ENCODE data around the gene GEMIN7.
A peak's percentile ranks its signal among the peaks of the same experiment; 100 is the strongest.

The GEMIN7 gene

GRCh38 chr19:45090034-45090433 is 11.0 kb downstream of the GEMIN7 start:
- no peak for DNase-seq (ENCODE audit: low read depth in 2 of 2)

- DNase-seq (ENCODE audit: low read depth in 2 of 2), result no peak
These were observed 11.5 kb downstream of the GEMIN7 start for GRCh38 chr19:45090606-45091005.

GRCh38 chr19:45091031-45091923 is 12.2 kb downstream of the GEMIN7 start:
- peak; percentile 84 to 95 for DNase-seq (ENCODE audit: low read depth in 2 of 2)

DNA sequence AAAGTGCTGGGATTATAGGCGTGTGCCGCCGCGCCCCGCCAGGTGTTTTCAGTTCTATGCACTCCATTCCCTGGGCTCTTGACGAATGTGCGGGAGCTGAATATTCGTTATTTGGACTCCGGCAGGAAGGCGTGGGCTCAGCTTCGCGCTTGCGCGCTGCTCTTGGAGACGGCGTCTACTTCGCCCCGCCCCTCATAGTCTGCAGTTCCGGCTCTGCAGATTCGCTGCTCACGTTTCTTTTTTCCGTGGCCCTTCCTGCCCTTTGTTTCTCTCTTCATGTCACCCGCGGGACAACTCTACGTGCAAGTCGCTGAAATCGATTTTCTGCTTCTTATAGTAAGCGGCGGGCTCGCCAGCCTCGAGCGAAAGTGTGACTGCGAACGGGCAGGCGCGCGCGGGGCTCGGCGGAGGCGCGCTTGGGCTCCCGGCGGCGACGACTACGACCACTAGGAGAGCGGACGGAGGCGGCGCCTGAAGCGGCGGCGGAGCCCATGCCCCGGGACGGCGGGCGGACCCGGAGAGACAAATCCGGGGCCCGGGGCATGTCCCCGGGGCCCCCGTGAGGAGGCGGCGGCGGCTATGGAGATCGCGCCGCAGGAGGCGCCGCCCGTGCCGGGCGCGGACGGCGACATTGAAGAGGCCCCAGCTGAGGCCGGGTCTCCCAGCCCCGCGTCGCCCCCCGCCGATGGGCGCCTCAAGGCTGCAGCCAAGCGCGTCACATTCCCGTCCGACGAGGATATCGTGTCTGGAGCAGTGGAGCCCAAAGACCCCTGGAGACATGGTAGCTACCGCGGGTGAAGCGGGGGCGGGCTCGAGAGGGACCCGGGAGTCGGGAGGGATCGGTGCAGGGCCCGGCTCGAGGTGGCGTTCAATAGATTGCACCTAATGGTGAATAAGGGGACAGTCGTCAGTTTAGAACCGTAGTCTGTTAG is 14.0 kb downstream of the GEMIN7 start, which contains the start of gene PPP1R37:
TSS of gene PPP1R37 (plus strand) at position 433 of the 932 bp plus-strand sequence. CDS start at position 580, 147 bp downstream.
- DNase-seq (ENCODE audit: low read depth in 2 of 2), result peak; percentile 79 to 80

- DNase-seq (ENCODE audit: low read depth in 2 of 2), result no peak
These were observed 15.1 kb downstream of the GEMIN7 start for GRCh38 chr19:45094137-45094536.

GRCh38 chr19:45094707-45095106 is 15.6 kb downstream of the GEMIN7 start:
- no peak for DNase-seq (ENCODE audit: low read depth in 2 of 2)

DNA sequence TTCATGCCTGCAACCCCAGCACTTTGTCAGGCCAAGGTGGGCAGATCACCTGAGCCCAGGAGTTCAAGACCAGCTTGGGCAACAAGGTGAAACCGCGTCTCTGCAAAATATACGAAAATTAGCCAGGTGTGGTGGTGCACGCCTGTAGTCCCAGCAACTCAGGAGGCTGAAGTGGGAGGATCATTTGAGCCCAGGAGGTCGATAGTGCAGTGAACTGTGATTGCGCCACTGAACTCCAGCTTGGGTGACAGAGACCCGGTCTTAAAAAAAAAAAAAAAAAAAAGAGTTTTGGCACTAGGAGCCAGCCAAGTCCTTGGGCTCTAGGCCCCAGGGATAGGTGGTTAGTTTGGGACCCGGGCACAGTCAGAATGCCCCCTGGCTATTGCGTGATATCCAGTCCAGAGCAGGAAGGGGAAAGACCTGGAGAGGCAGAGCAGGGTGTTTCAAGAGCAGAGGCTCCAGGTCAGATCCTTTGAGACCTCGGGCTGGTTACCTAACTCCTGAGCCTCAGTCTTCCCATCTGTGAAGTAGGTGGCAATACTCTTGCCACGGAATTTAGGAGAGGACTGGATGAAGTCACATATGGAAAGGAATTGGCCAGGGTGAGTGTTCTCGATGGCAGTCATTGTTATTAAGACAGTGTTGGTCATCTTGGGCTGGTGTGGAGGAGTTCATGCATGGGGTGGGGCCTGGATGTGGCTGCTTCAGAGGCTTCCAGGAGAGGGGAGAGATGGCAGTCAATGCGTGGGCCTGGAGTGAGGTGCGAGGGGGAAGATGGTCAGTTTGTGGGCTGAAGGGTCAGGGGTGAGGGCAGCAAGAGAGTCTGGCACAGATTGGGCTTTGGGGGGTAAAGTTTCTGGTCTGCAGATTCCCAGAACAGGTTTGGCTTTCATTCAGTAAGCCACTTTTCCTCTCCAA is 16.7 kb downstream of the GEMIN7 start:
- DNase-seq (ENCODE audit: low read depth in 2 of 2), result no peak

DNA sequence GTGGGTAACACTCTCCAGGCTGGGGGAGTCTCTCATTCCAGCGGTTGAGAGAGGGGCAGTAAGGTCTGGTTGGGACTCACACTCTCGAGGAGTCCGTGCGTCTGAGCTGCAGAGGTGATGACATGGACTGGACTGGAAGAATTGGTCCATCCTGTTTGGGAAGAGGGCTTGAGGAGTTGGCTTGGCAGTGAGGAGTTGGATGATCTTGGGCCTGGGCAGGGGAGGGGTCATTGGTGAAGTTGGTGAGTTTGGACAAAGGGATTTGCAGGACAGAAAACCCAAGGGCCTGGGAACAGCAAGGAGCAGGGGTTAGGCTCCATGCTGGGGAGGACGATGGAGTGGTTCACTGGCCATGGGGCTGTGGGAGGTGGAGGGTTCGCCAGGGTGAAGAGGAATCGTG is 17.6 kb downstream of the GEMIN7 start:
- no peak for DNase-seq (ENCODE audit: low read depth in 2 of 2)

DNA sequence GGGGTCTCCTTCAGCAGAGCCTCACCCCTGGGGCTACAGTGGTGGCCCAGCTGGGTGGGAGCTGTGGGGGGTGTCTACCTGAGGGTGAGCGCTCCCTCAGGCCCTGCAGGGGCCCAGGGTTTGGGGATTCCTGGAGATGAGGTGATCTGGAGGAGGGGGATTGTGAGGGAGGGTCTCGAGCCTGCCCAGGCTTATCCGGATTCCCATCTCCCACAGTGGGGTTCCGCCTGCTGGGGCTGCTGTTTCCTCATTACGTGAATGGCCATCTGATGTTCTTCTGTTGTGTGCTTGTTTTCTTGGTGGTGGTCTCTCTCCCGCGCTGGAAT is 18.4 kb downstream of the GEMIN7 start:
- no peak for DNase-seq (ENCODE audit: low read depth in 2 of 2)

GRCh38 chr19:45097776-45098520 is 18.9 kb downstream of the GEMIN7 start:
- no peak for DNase-seq (ENCODE audit: low read depth in 2 of 2)

- DNase-seq (ENCODE audit: low read depth in 2 of 2), result no peak
These were observed 19.7 kb downstream of the GEMIN7 start for GRCh38 chr19:45098521-45099466.

DNA sequence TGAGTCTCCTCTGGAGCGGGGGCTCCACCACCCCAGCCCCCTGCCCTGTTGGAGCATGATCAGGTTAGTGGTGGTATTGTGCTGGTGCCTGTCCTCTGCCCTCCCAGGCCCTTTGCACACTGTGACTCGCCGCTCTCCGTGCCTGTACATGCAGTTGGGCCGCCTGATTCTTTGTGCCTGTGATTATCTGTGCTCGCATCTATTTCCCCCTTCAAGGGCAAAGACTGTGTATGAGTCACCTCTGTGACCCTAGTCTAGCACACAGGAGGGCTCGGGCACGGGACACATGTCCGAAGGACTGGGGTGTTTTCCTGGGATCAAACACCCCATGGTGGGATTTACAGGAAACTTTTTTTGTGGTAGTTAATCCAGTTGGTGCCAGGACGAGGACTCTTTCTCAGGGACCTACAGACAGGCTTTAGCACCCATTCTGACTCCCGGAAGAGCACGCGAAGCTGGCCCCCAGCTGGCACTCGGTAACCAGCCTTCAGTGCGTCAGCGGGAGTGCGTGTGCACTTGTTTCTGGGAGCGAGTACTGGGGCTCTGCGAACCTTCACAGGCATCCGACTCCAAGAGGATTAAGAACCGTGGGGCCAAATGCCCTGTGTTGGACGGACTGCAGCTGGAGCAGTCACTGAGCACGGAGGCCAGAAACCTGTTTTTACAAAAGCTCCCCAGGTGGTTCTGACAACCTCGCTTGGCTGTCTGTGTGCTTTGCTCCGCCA is 20.6 kb downstream of the GEMIN7 start:
- no peak for DNase-seq (ENCODE audit: low read depth in 2 of 2)

- DNase-seq (ENCODE audit: low read depth in 2 of 2), result no peak
These were observed 21.1 kb downstream of the GEMIN7 start for GRCh38 chr19:45100201-45100600.

DNA sequence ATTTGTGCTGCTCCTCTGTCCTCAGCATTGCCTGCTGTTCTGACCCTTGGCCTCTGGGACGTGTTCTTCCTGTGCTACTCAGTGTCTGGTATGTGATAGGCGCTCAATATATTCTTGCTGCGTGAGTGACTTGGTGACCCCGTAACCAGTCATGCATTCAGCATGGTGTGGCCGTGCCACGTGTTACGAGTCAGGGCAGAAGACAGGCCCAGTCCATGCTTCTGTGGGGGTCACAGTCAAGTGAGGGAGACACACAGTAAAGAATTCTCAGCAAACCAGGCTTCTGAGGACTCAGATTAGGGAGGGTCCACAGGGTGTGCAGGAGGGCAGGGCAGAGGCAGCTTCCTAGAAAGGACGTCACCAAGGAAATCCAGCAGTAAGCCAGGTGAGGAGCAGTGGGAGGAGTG is 21.8 kb downstream of the GEMIN7 start:
- no peak for DNase-seq (ENCODE audit: low read depth in 2 of 2)

GRCh38 chr19:45101806-45102205 is 22.7 kb downstream of the GEMIN7 start:
- DNase-seq (ENCODE audit: low read depth in 2 of 2), result no peak

DNA sequence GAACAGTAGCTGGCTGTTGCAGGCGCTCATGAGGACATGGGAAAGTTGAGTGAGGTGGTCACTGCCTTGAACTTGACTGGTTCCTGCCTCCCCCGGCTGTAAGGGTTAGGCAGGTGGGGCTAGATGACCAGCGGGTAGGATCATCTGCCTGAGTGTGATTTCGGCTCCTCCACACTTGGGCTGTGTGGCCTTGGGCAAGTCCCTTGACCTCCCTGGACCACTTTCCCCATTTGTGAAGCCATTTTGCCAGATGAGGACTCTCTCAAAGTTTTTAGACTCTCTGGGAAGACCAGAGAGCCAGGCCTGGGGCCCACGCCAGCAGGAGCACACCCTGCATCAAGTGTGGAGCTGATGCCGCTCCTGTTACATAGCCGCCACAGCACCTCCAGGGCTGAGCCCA is 23.4 kb downstream of the GEMIN7 start:
- no peak for DNase-seq (ENCODE audit: low read depth in 2 of 2)

DNA sequence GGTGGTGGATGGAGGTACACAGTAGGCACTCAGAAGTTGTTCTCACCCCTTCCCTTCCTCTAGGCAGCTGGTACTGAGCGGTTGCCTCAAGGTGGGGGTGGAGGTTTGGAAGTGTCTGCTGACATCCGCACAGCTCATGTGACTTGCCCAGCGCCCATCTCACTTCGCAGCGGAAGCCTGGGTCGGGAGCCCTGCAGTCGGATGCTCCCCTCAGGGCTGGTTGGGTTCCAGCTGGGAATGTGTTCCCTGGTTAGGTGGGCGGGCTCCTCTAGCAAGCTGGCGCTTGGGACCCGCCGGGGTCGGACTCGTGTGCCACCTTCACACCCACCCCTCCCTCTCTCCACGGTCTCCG is 24.1 kb downstream of the GEMIN7 start:
- DNase-seq (ENCODE audit: low read depth in 2 of 2), result no peak

DNA sequence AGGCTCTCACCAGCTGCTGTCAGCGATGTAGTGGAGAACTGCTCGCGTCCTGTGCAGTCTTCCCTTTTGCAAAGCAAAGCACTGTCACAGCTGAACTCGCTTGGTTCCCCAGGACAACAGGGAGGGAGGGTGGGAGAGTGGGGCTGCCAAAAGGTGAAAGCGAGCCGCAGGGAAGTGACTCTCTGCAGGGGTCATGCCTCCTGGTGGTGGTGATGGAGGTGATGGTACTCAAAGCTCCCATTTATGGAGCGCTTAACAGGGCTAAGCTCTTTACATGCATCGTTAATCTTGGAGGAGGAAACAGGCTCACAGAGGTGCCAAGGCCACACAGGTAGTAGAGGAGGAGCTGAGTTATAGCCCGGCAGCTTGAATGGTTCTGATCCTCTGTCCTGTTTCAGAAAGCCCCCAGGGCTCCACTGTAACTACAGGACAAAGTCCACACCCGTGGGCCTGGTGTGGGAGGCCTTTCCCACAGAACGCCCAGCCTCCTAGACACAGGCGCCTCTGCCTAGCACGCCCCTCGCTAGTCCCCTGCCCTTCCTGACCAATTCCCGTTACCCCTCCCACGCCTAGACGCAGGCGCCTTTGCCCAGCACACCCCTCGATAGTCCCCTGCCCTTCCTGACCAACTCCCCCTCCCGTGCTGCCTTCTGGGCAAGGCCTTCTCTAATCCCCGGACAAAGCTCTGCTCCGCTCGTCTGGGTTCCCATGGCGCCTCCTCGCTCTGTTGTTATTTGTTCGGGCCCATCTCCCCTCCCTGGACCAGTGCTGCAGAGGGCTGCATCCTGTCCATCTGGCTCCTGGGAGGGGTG is 24.7 kb downstream of the GEMIN7 start:
- no peak for DNase-seq (ENCODE audit: low read depth in 2 of 2)

Measured in stimulated activated CD4-positive, alpha-beta T cell treated with anti-CD3 and anti-CD28 coated beads, Interleukin-1b, Interleukin-23, amount 100 ng/mL, for 1 hour (primary cell).